BE2C (cell line): ENCODE results near the gene TMEM25.
"Not testable (repeated sequence)": the region's sequence is repeated elsewhere in the genome, so short reads cannot be mapped to it uniquely, and the experiment has no call there.

Source experiments
- DNase-seq: peaks from one replicate; pipeline ENCODE4 v3.0.0-alpha.2; 2020
- H3K27me3 ChIP-seq: fragments of 250-450 bp; sonication (Bioruptor Pico); 2 replicates; pipeline ENCODE4 v1.5.1; 2020; ENCODE audit warnings: mild to moderate bottlenecking
- H3K36me3 ChIP-seq: fragments of 250-450 bp; sonication (Bioruptor Pico); 2 replicates; pipeline ENCODE4 v1.5.1; 2020; ENCODE audit warnings: mild to moderate bottlenecking
- H3K4me1 ChIP-seq: fragments of 250-450 bp; sonication (Bioruptor Pico); 2 replicates; pipeline ENCODE4 v1.5.1; 2020
- H3K4me3 ChIP-seq: 2 replicates; pipeline ENCODE4 v1.5.1; 2011; ENCODE audit warnings: low read depth, low read length
- H3K9me3 ChIP-seq: fragments of 250-450 bp; sonication (Bioruptor Pico); 2 replicates; pipeline ENCODE4 v1.5.1; 2020
- CTCF ChIP-seq: IDR thresholded peaks from 2 replicates; pipeline ENCODE4 v1.5.1; 2012; ENCODE audit warnings: mild to moderate bottlenecking, low read depth, low read length

The TMEM25 gene

GRCh38 chr11:118569670-118570069 lies 38.7 kb downstream of the TMEM25 start:
- Histone ChIP-seq H3K9me3 (no peaks in the 10 kb centered on the region), H3K4me1 (no peaks in the 10 kb centered on the region; the same call in 1 of the 2 replicates), H3K4me3 (no peak overlapping the region), H3K36me3 (peaks cover 5% of the 10 kb centered on the region; the same call in 1 of the 2 replicates), H3K27me3 (no peaks in the 10 kb centered on the region)
- no peak for TF ChIP-seq CTCF
- DNase-seq: no peak

GRCh38 chr11:118570787-118571186 lies 39.8 kb downstream of the TMEM25 start:
- peaks cover 4% of the 10 kb centered on the region; the same call in 1 of the 2 replicates for H3K4me1 ChIP-seq
- no peak for DNase-seq
- peaks cover 5% of the 10 kb centered on the region; the same call in 1 of the 2 replicates for H3K36me3 ChIP-seq
- no peak for TF ChIP-seq CTCF
- no peaks in the 10 kb centered on the region for H3K27me3 ChIP-seq
- H3K4me3 ChIP-seq: no peak overlapping the region
- no peaks in the 10 kb centered on the region for H3K9me3 ChIP-seq

- not testable (repeated sequence) for H3K4me1 ChIP-seq, H3K36me3 ChIP-seq, H3K27me3 ChIP-seq, DNase-seq, H3K9me3 ChIP-seq
- peak overlapping the region; percentile 78 for H3K4me3 ChIP-seq
Measured at GRCh38 chr11:118571701-118572060, 40.7 kb downstream of the TMEM25 start.

GRCh38 chr11:118572061-118572980 lies 41.3 kb downstream of the TMEM25 start, which contains the start of gene ARCN1:
Gene ARCN1, plus strand, starts transcription at chr11:118572409. Its CDS starts 139 bp downstream, at chr11:118572548.
- H3K27me3 ChIP-seq: no peaks in the 10 kb centered on the region
- peak; percentile 80 for DNase-seq
- TF ChIP-seq CTCF: no peak
- H3K4me3 ChIP-seq: peak within 1 kb of the TSS; percentile 78
- H3K4me1 ChIP-seq: peaks cover 4% of the 10 kb centered on the region; the same call in 1 of the 2 replicates
- H3K36me3 ChIP-seq: peaks cover 12% of the 10 kb centered on the region
- no peaks in the 10 kb centered on the region for H3K9me3 ChIP-seq

GRCh38 chr11:118572981-118573550 lies 42.1 kb downstream of the TMEM25 start:
- Histone ChIP-seq H3K4me1 (peaks cover 4% of the 10 kb centered on the region; the same call in 1 of the 2 replicates), H3K27me3 (no peaks in the 10 kb centered on the region), H3K4me3 (peak overlapping the region; percentile 78), H3K9me3 (no peaks in the 10 kb centered on the region), H3K36me3 (peaks cover 16% of the 10 kb centered on the region)
- no peak for TF ChIP-seq CTCF
- no peak for DNase-seq

- DNase-seq: no peak
- Histone ChIP-seq H3K27me3 (no peaks in the 10 kb centered on the region), H3K4me1 (peaks cover 4% of the 10 kb centered on the region; the same call in 1 of the 2 replicates), H3K36me3 (peaks cover 16% of the 10 kb centered on the region), H3K4me3 (no peak overlapping the region), H3K9me3 (no peaks in the 10 kb centered on the region)
- no peak for TF ChIP-seq CTCF
Measured at GRCh38 chr11:118574636-118575035, 43.6 kb downstream of the TMEM25 start.

- not testable (repeated sequence) for H3K9me3 ChIP-seq, DNase-seq, H3K27me3 ChIP-seq, H3K4me3 ChIP-seq, H3K4me1 ChIP-seq
- peaks cover 30% of the 10 kb centered on the region for H3K36me3 ChIP-seq
Measured at GRCh38 chr11:118577995-118578394, 47.0 kb downstream of the TMEM25 start.
